Glutamatergic neuron (in vitro differentiated cells): ENCODE results near the gene PPEF1. TPM values are rescaled to one million over a fixed set of nuclear protein-coding genes. Genes with fewer than 3 reads are reported as not detected.

Experiments
- DNase-seq: peaks from one replicate; pipeline ENCODE4 v3.0.0; 2022
- H3K27ac Mint-ChIP-seq: one replicate; pipeline ENCODE4 v1.8.0; 2020; ENCODE audit warnings: mild to moderate bottlenecking, mixed read lengths, inconsistent platforms; ENCODE audit not compliant: unreplicated experiment
- H3K27me3 Mint-ChIP-seq: one replicate; pipeline ENCODE4 v1.8.0; 2020; ENCODE audit warnings: mild to moderate bottlenecking, moderate library complexity, mixed read lengths, inconsistent platforms; ENCODE audit not compliant: unreplicated experiment
- H3K36me3 Mint-ChIP-seq: one replicate; pipeline ENCODE4 v1.8.0; 2020; ENCODE audit warnings: mild to moderate bottlenecking, mixed read lengths, inconsistent platforms; ENCODE audit not compliant: unreplicated experiment
- H3K4me1 Mint-ChIP-seq: one replicate; pipeline ENCODE4 v1.8.0; 2020; ENCODE audit warnings: mild to moderate bottlenecking, low read depth, mixed read lengths, inconsistent platforms; ENCODE audit not compliant: unreplicated experiment
- H3K4me3 Mint-ChIP-seq: one replicate; pipeline ENCODE4 v1.8.0; 2020; ENCODE audit warnings: mild to moderate bottlenecking, mixed read lengths, inconsistent platforms; ENCODE audit not compliant: unreplicated experiment
- H3K9me3 Mint-ChIP-seq: one replicate; pipeline ENCODE4 v1.8.0; 2020; ENCODE audit warnings: mild to moderate bottlenecking, moderate library complexity, mixed read lengths, inconsistent platforms; ENCODE audit not compliant: unreplicated experiment
- total RNA-seq: library from RNA; stranded (reverse); fragmentation: NEBNext Ultra II Directional; extraction: Animal tissue kit (Norgen Biotek cat#: 25700); gene quantifications from one replicate; pipeline ENCODE4 v1.2.1, GENCODE V29; 2021; ENCODE audit not compliant: unreplicated experiment
- TF ChIP-seq, protein P1 (sequence below): fragments of 200-600 bp; sonication (generic); IDR thresholded peaks from one replicate; pipeline ENCODE4 v1.5.0; 2021; ENCODE audit not compliant: partially characterized antibody, unreplicated experiment

Gene PPEF1
- total RNA-seq, 1 donor from 2014 or later, result 3.9 TPM

- H3K36me3 Mint-ChIP-seq, result no peaks in the 10 kb centered on the region
- peaks cover 13% of the 10 kb centered on the region for H3K4me1 Mint-ChIP-seq
- H3K9me3 Mint-ChIP-seq, result no peaks in the 10 kb centered on the region
- no peak overlapping the region for H3K4me3 Mint-ChIP-seq
- no peak overlapping the region for H3K27ac Mint-ChIP-seq
- TF ChIP-seq, protein P1, sequence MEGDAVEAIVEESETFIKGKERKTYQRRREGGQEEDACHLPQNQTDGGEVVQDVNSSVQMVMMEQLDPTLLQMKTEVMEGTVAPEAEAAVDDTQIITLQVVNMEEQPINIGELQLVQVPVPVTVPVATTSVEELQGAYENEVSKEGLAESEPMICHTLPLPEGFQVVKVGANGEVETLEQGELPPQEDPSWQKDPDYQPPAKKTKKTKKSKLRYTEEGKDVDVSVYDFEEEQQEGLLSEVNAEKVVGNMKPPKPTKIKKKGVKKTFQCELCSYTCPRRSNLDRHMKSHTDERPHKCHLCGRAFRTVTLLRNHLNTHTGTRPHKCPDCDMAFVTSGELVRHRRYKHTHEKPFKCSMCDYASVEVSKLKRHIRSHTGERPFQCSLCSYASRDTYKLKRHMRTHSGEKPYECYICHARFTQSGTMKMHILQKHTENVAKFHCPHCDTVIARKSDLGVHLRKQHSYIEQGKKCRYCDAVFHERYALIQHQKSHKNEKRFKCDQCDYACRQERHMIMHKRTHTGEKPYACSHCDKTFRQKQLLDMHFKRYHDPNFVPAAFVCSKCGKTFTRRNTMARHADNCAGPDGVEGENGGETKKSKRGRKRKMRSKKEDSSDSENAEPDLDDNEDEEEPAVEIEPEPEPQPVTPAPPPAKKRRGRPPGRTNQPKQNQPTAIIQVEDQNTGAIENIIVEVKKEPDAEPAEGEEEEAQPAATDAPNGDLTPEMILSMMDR, result no peak
- H3K27me3 Mint-ChIP-seq, result no peaks in the 10 kb centered on the region
- DNase-seq, result no peak
Observed at GRCh38 chrX:18701621-18702361, 5.7 kb upstream of the PPEF1 start.

DNA sequence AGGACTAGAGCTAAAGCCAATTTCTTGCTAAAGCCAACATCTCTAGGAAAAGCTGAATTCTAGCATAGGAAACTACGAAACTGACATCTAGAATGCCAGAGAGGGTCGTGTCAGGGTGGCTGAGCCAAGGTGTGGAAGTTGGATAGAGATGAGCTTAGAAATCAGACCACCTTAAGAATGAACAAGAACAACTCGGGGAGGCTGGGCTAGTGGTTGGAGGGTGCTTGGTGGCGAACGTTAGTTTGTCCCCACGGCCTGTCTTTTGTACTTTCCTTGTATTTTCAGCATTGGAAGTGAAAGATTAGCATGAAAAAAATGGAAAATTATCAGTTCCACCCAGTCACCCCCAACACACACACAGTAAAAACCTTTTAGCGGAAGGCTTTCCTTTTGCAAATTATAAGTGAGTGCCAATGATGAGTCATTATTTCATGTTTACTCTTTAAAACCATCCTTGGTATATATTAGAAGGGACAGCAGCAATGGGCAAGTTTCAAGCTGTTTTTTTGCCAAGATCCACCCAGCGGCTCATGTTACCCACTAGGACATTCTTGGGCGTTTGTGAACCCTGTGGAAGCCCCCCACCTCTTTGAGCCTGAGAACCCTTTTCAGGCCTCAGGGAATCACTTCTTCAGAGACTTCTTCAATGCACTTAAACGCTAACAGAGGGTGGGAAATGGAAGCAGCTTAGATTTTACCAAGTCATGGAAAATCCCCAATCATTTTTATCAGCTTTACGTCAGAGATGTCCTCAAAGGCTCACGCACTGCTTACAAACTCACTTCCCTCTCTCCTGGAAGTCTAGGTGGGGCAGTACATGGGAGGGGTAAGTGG is 4.9 kb upstream of the PPEF1 start:
- no peak overlapping the region for H3K4me3 Mint-ChIP-seq
- no peaks in the 10 kb centered on the region for H3K27me3 Mint-ChIP-seq
- H3K36me3 Mint-ChIP-seq, result no peaks in the 10 kb centered on the region
- no peak for DNase-seq
- TF ChIP-seq, protein P1, result no peak
- H3K9me3 Mint-ChIP-seq, result no peaks in the 10 kb centered on the region
- H3K4me1 Mint-ChIP-seq, result peaks cover 10% of the 10 kb centered on the region
- no peak overlapping the region for H3K27ac Mint-ChIP-seq

DNA sequence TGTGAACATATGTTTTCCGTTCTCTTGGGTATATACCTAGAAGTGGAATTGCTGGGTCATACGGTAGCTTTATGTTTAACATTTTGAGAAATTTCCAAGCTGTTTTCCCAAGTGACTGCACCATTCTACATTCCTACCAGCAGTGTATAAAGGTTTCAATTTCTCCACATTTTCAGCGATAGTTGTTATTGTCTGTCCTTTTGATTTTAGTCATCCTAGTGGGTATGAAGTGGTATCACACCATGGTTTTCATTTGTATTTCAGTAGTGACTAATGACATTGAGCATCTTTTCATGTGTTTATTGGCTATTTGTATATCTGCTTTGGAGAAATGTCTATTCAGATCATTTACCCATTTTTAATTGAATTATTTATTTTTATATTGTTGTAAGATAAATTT is 2.4 kb downstream of the PPEF1 start:
- H3K36me3 Mint-ChIP-seq, result no peaks in the 10 kb centered on the region
- DNase-seq, result no peak
- H3K4me3 Mint-ChIP-seq, result no peak overlapping the region
- peaks cover 10% of the 10 kb centered on the region for H3K4me1 Mint-ChIP-seq
- no peak overlapping the region for H3K27ac Mint-ChIP-seq
- H3K27me3 Mint-ChIP-seq, result no peaks in the 10 kb centered on the region
- TF ChIP-seq, protein P1, result peak; percentile 29
- peaks cover 2% of the 10 kb centered on the region for H3K9me3 Mint-ChIP-seq

- TF ChIP-seq, protein P1, result no peak
- H3K4me1 Mint-ChIP-seq, result peaks cover 3% of the 10 kb centered on the region
Observed at GRCh38 chrX:18714910-18715309, 7.5 kb downstream of the PPEF1 start.

GRCh38 chrX:18719852-18720251 is 12.4 kb downstream of the PPEF1 start:
- TF ChIP-seq, protein P1, result no peak
- DNase-seq, result no peak
- no peaks in the 10 kb centered on the region for H3K27me3 Mint-ChIP-seq
- H3K27ac Mint-ChIP-seq, result no peak overlapping the region
- H3K4me3 Mint-ChIP-seq, result no peak overlapping the region
- no peaks in the 10 kb centered on the region for H3K36me3 Mint-ChIP-seq
- H3K9me3 Mint-ChIP-seq, result no peaks in the 10 kb centered on the region
- peaks cover 9% of the 10 kb centered on the region for H3K4me1 Mint-ChIP-seq

More at GRCh38 chrX:18714910-18715309, 7.5 kb downstream of the PPEF1 start:
- Mint-ChIP-seq H3K27ac (no peak overlapping the region), H3K36me3 (no peaks in the 10 kb centered on the region), H3K4me3 (no peak overlapping the region), H3K9me3 (peaks cover 2% of the 10 kb centered on the region), H3K27me3 (no peaks in the 10 kb centered on the region)
- no peak for DNase-seq
